NCI-H2107 (cell line): ENCODE results near the gene USP53.
"Not testable (repeated sequence)": the region's sequence is repeated elsewhere in the genome, so short reads cannot be mapped to it uniquely, and the experiment has no call there.

ENCODE experiments used
- DNase-seq: peaks from one replicate; lab custom pipeline; 2025; lab: John Stamatoyannopoulos, UW

USP53 gene

GRCh38 chr4:119228406-119228805 lies 15.9 kb downstream of the USP53 start:
- no peak for DNase-seq

- no peak for DNase-seq
These were observed 17.6 kb downstream of the USP53 start for GRCh38 chr4:119229908-119230687.

GRCh38 chr4:119231491-119231890 lies 19.0 kb downstream of the USP53 start:
- DNase-seq, result no peak

- no peak for DNase-seq
These were observed 19.8 kb downstream of the USP53 start for GRCh38 chr4:119232286-119232685.

GRCh38 chr4:119233191-119233590 lies 20.7 kb downstream of the USP53 start:
- DNase-seq, result no peak

GRCh38 chr4:119233750-119234149 lies 21.2 kb downstream of the USP53 start:
- no peak for DNase-seq

GRCh38 chr4:119237201-119237600 lies 24.7 kb downstream of the USP53 start:
- no peak for DNase-seq

GRCh38 chr4:119237642-119238041 lies 25.1 kb downstream of the USP53 start:
- no peak for DNase-seq

GRCh38 chr4:119238068-119238722 lies 25.7 kb downstream of the USP53 start:
- DNase-seq, result no peak

- DNase-seq, result no peak
These were observed 27.6 kb downstream of the USP53 start for GRCh38 chr4:119240128-119240527.

GRCh38 chr4:119240568-119240967 lies 28.1 kb downstream of the USP53 start:
- DNase-seq, result no peak

GRCh38 chr4:119242417-119242816 lies 29.9 kb downstream of the USP53 start:
- DNase-seq, result no peak

- no peak for DNase-seq
These were observed 31.4 kb downstream of the USP53 start for GRCh38 chr4:119243868-119244267.

GRCh38 chr4:119244344-119244743 lies 31.8 kb downstream of the USP53 start:
- DNase-seq, result no peak

- no peak for DNase-seq
These were observed 32.3 kb downstream of the USP53 start for GRCh38 chr4:119244832-119245231.

- DNase-seq, result no peak
These were observed 33.7 kb downstream of the USP53 start for GRCh38 chr4:119246177-119246733.

GRCh38 chr4:119251037-119251436 lies 38.5 kb downstream of the USP53 start:
- not testable (repeated sequence) for DNase-seq

- not testable (repeated sequence) for DNase-seq
These were observed 42.7 kb downstream of the USP53 start for GRCh38 chr4:119255223-119255622.

GRCh38 chr4:119260528-119260927 lies 48.0 kb downstream of the USP53 start:
- DNase-seq, result no peak

GRCh38 chr4:119261986-119262385 lies 49.5 kb downstream of the USP53 start:
- no peak for DNase-seq

GRCh38 chr4:119264743-119265142 lies 52.2 kb downstream of the USP53 start:
- DNase-seq, result no peak

GRCh38 chr4:119266153-119266552 lies 53.6 kb downstream of the USP53 start:
- no peak for DNase-seq

- no peak for DNase-seq
These were observed 56.0 kb downstream of the USP53 start for GRCh38 chr4:119268466-119268865.
